GM20431 (cell line): Measurements from ENCODE around the gene NPR2.

Source experiments
- in situ Hi-C: fragments of 300-500 bp; cut with MseI, MboI; formaldehyde crosslinking; loops from one replicate; pipeline ENCODE4 v1.15.0; 2020; ENCODE audit warnings: low sequenced_read_pairs; ENCODE audit not compliant: unreplicated experiment

Gene NPR2

GRCh38 chr9:35852267-35852815 lies 61.0 kb downstream of the NPR2 start:
- in situ Hi-C loops: no loop called here

GRCh38 chr9:35852876-35853865 lies 61.8 kb downstream of the NPR2 start:
- in situ Hi-C loops: no loop called here

GRCh38 chr9:35854091-35854762 lies 62.8 kb downstream of the NPR2 start:
- in situ Hi-C loops: no loop called here

- in situ Hi-C loops: no loop called here
These were observed 64.8 kb downstream of the NPR2 start for GRCh38 chr9:35856206-35856605.

- in situ Hi-C loops: no loop called here
These were observed 65.5 kb downstream of the NPR2 start for GRCh38 chr9:35856882-35857281.

- in situ Hi-C loops: no loop called here
These were observed 67.1 kb downstream of the NPR2 start for GRCh38 chr9:35858458-35858857.
